ENCODE results near the gene FOXF1.

DNA sequence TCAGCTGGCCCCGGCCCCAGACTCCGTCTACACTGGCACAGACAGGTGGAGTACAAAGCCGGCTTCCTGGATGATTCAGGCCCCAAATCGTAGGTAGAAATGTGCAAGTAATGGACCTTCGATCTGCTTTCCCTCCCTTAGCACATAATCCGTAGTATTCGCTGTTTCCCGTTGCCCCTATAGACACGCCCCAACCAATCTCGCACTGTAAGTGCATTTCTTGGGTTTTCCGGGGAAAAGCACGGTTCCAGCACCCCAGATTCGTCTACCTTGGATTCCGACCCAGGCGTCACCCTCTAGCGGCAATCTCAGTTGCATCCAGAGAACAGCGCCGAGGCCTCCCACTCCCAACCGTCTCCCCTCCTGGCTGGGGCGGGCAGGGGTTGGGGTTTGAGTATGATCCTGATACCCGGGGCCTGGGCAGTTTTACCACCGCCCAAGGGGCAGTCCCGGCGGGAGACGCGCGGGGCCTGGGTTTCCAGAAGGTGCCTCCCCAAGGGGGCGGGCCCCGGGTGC lies 12.1 kb upstream of the FOXF1 start:
- TF ChIP-seq, protein P1, sequence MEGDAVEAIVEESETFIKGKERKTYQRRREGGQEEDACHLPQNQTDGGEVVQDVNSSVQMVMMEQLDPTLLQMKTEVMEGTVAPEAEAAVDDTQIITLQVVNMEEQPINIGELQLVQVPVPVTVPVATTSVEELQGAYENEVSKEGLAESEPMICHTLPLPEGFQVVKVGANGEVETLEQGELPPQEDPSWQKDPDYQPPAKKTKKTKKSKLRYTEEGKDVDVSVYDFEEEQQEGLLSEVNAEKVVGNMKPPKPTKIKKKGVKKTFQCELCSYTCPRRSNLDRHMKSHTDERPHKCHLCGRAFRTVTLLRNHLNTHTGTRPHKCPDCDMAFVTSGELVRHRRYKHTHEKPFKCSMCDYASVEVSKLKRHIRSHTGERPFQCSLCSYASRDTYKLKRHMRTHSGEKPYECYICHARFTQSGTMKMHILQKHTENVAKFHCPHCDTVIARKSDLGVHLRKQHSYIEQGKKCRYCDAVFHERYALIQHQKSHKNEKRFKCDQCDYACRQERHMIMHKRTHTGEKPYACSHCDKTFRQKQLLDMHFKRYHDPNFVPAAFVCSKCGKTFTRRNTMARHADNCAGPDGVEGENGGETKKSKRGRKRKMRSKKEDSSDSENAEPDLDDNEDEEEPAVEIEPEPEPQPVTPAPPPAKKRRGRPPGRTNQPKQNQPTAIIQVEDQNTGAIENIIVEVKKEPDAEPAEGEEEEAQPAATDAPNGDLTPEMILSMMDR (IDR thresholded peaks at IDR 0.05): no peak
- no peak for TF ChIP-seq POLR2A (IDR thresholded peaks at IDR 0.05)
- TF ChIP-seq POLR2AphosphoS5 (IDR thresholded peaks at IDR 0.05): peak in 1 of 3 donors; percentile 33
- TF ChIP-seq EP300 (IDR thresholded peaks at IDR 0.05; ENCODE audit: low read depth): no peak
